K562 (cell line): ENCODE data around the gene TMEM208. TPM values are rescaled to one million over a fixed set of nuclear protein-coding genes. Genes with fewer than 3 reads are reported as not detected.

Experiments
- ELF2 ChIP-seq: fragments of 250-450 bp; sonication (Bioruptor Pico); IDR thresholded peaks from 2 replicates; pipeline ENCODE4 v1.5.0; 2021; ENCODE audit warnings: mild to moderate bottlenecking
- RNF219 ChIP-seq: fragments of 250-450 bp; sonication (Bioruptor Pico); IDR thresholded peaks from 2 replicates; pipeline ENCODE4 v1.5.0; 2022; ENCODE audit warnings: mild to moderate bottlenecking
- ZNF280B ChIP-seq: fragments of 250-450 bp; sonication (Bioruptor Pico); IDR thresholded peaks from 2 replicates; pipeline ENCODE4 v1.5.1; 2021; ENCODE audit warnings: mild to moderate bottlenecking
- ZNF316 ChIP-seq: fragments of 450-650 bp; IDR thresholded peaks from 2 replicates; pipeline ENCODE4 v1.6.1; 2016
- polyA plus RNA-seq, 8 experiments: library from polyadenylated mRNA; depleted of rRNA in 4 of 8; stranded (reverse) in 5 of 8; unstranded in 3 of 8; fragments of >200 nt; fragmentation: Nextera tagmentation in 2 of 8; fragmentation: Illumina TruSeq in 1 of 8; extraction: Ambion mirVana in 2 of 8; extraction: Trizol in 1 of 8; gene quantifications; 2 replicates each; pipeline versions ENCODE4 v1.2.1 to v1.2.3, GENCODE V29; 2011 to 2014; ENCODE audit warnings: inconsistent platforms in 1 of 8, missing spikeins in 1 of 8
- total RNA-seq, 7 experiments: library from RNA; depleted of rRNA in 6 of 7; stranded (reverse); fragments of >200 nt in 6 of 7; fragmentation: Illumina TruSeq in 2 of 7; extraction: Trizol in 2 of 7; gene quantifications; 2 replicates each; pipeline versions ENCODE4 v1.2.1 to v1.2.3, GENCODE V29; 2011 to 2021; ENCODE audit warnings: low replicate concordance in 1 of 7

Gene TMEM208
- total and polyA plus RNA-seq, 9 of the 15 experiments (the other 6 are each of a cell fraction or from before 2014, with no cell fraction given), result 31.8 to 239 (median 54.3) TPM

- no peak for TF ChIP-seq ELF2 (CRISPR knock-in tag)
- peak; percentile 40; the same call in 1 of the 2 replicates for TF ChIP-seq ZNF316
- no peak for TF ChIP-seq RNF219
- no peak for TF ChIP-seq ZNF280B
- TF ChIP-seq, all 486 proteins: peak for 10
Measured at GRCh38 chr16:67207249-67208091, 19.5 kb upstream of the TMEM208 start (continued).
